ENCODE results near the gene SCFD2. TPM values are rescaled to one million over a fixed set of nuclear protein-coding genes. Genes with fewer than 3 reads are reported as not detected.

Gene SCFD2
- total and polyA plus RNA-seq, 9 donors = 5.1 to 42.1 (median 13.5) TPM

- Histone ChIP-seq H3K36me3 (no peaks in the 10 kb centered on the region), H3K4me1 (ENCODE audit: insufficient read depth) (no peaks in the 10 kb centered on the region), H3K9me3 (no peaks in the 10 kb centered on the region), H3K27me3 (no peaks in the 10 kb centered on the region), H3K4me3 (no peak overlapping the region), H3K27ac (no peak overlapping the region)
- intact Hi-C loops (cut with DNase I) = no loop called here
- TF ChIP-seq EP300 (IDR thresholded peaks at IDR 0.05) = no peak
- TF ChIP-seq POLR2A (IDR thresholded peaks at IDR 0.05) = no peak
- TF ChIP-seq CTCF (IDR thresholded peaks at IDR 0.05) = no peak
- DNase-seq = no peak
- 96 to 99% (median 99%) methylated on average over 2 of the region's 2 CpGs for WGBS, 3 donors
Measured at GRCh38 chr4:53067125-53067802, 298.6 kb downstream of the SCFD2 start.

DNA sequence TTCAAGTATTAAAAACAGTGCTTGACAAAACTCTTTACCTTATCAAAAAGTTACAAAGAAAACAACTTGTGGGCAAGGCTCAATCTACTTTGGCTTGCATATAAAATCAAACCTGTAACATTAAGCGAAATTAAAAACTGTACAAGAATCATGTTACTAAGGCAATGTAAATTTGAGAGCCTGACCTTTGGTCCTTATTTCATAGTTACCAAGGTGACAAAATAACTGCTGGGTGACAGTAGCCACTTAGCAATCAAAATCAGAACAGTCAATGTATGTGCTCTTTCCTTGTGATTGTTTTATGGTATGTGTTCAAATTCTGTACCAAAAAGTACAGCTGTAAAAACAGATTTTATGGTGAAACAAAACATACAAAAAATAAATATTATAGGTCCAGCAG lies 299.7 kb downstream of the SCFD2 start:
- intact Hi-C loops (cut with DNase I) = no loop called here
- TF ChIP-seq POLR2A (IDR thresholded peaks at IDR 0.05) = no peak
- no peak for TF ChIP-seq CTCF (IDR thresholded peaks at IDR 0.05)
- no peak for TF ChIP-seq EP300 (IDR thresholded peaks at IDR 0.05)
- H3K27me3 ChIP-seq = no peaks in the 10 kb centered on the region
- no peaks in the 10 kb centered on the region for H3K4me1 ChIP-seq (ENCODE audit: insufficient read depth)
- no peak overlapping the region for H3K4me3 ChIP-seq
- 84 to 96% (median 89%) methylated on average over 1 of the region's 1 CpG for WGBS, 3 donors
- no peak for DNase-seq
- H3K27ac ChIP-seq = no peak overlapping the region
- no peaks in the 10 kb centered on the region for H3K9me3 ChIP-seq
- no peaks in the 10 kb centered on the region for H3K36me3 ChIP-seq

DNA sequence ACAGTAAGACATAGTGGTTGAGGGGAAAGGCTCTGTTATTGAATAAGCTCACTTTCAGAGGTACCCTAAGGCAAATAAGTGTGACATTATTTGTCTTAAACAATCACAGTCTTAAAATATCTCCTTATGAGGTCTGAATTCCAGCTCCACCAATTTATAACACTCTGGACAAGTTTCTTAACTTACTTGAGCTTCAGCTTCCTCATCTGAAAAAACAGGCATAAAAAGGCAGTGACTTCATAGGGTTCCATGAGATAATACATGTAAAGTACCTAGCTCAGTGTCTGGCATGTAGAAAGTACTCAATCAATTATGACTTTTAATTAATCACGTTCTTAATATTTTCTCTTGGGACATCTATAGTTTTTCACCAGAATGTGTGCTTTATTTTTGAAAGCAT lies 301.3 kb downstream of the SCFD2 start:
- DNase-seq = no peak
- no peaks in the 10 kb centered on the region for H3K9me3 ChIP-seq
- H3K4me3 ChIP-seq = no peak overlapping the region
- H3K4me1 ChIP-seq (ENCODE audit: insufficient read depth) = no peaks in the 10 kb centered on the region
- H3K27ac ChIP-seq = no peak overlapping the region
- 34 to 93% (median 42%) methylated on average over 1 of the region's 1 CpG for WGBS, 3 donors
- intact Hi-C loops (cut with DNase I) = no loop called here
- TF ChIP-seq CTCF (IDR thresholded peaks at IDR 0.05) (no peak), EP300 (IDR thresholded peaks at IDR 0.05) (no peak), POLR2A (IDR thresholded peaks at IDR 0.05) (no peak)
- H3K36me3 ChIP-seq = no peaks in the 10 kb centered on the region
- H3K27me3 ChIP-seq = no peaks in the 10 kb centered on the region

- H3K27me3 ChIP-seq = no peaks in the 10 kb centered on the region
- no peaks in the 10 kb centered on the region for H3K4me1 ChIP-seq (ENCODE audit: insufficient read depth)
- H3K36me3 ChIP-seq = no peaks in the 10 kb centered on the region
- no peaks in the 10 kb centered on the region for H3K9me3 ChIP-seq
- intact Hi-C loops (cut with DNase I) = no loop called here
- 92 to 96% (median 95%) methylated on average over 8 of the region's 8 CpGs for WGBS, 3 donors
- no peak for TF ChIP-seq CTCF (IDR thresholded peaks at IDR 0.05)
- no peak for TF ChIP-seq EP300 (IDR thresholded peaks at IDR 0.05)
- TF ChIP-seq POLR2A (IDR thresholded peaks at IDR 0.05) = no peak
- DNase-seq = no peak
- H3K4me3 ChIP-seq = no peak overlapping the region
- no peak overlapping the region for H3K27ac ChIP-seq
Measured at GRCh38 chr4:53061091-53061850, 304.6 kb downstream of the SCFD2 start.

All from ovary (tissue), 9 donors.